NAMALWA (cell line): ENCODE data around the gene DBNDD1.

Experiments used
- DNase-seq: peaks from one replicate; pipeline ENCODE4 v3.0.0-alpha.2; 2015; ENCODE audit warnings: low spot score

Gene DBNDD1

DNA sequence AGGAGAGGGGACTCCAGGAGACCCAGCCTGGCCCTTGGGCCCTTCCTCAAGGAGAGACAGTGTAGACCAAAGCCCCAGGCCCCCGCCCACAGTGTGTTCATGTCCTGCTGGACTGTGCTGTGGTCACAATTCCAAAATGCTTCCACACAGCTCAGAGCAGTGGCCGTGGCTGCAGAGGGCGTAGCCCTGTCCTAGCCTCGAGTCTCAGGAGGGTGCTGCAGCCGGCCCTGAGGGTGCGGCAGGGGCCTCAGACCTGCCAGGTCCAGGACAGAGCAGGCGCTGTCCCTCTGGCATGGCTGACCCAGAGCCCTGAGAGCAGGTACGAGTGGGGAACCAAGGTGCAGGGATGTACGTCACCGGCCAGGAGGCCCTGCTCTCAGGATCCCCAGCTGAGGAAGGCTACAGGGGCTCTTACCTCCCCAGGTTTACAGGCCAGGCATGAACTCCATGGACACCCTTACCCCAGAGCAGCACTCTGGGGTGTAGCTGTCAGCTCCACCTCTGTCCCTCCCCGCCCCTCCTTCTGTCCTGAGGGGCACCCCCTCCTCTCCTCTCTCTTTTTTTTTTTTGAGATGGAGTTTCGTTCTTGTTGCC lies 7.3 kb downstream of the DBNDD1 start:
- no peak for DNase-seq

DNA sequence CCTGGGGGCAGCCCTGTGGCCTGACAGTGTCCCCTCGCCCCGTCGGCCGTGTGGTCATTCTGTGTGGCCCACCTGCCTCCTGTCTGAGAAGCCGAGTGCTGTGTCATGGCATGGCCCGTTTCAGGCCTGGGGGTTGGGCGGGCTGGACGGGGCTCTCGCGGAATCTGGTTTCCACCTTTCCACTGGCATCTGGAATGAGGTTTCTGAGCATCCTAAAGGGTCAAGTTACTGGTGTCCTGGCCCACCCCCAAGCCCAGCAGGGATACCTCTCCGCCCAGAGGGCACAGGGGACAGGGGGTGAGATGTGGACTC lies 7.8 kb downstream of the DBNDD1 start:
- no peak for DNase-seq

DNA sequence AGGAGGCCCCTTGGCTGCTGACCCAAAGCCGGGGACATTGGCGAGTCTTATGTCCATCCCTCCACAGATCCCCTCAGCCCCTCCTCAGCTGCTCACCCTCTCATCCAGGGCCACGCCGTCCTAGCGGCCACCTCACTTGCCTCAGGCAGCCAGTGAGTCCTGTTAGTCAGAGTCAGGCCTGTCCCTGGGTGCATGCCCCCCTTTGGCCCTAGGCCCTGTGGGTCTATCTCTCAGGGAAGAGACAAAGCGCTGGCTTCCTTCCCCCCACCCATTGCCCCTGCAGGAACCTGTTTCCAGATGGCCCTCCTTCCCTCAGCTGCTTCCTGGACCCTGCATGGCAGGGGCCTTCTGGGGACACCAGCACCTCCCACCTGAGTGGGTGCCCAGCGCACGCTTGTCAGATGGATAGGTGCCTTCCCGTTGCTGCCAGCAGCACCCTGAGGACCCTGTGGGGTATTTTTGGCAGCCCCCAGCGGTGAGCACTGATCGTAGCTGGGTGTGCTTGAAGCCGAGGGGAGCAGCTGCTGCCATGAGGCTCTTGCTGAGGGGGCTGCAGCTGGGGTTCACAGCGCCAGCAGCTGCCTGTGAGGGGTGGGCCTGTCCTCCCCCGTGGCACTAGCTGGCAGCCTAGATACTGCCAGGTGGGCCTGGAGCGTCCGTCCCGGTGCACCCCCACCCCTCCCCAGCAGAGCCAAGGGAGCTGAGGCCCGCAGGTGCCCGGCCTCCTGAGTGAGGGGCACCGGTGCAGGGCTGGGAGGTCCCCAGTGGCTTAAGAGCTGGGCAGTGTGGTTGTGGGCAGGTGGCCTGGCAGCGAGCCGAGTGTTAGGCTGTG lies 8.4 kb downstream of the DBNDD1 start:
- peak; percentile 45 for DNase-seq

GRCh38 chr16:90009172-90009899 lies 9.9 kb downstream of the DBNDD1 start:
- DNase-seq, result no peak

GRCh38 chr16:90008708-90009145 lies 10.5 kb downstream of the DBNDD1 start:
- DNase-seq, result peak; percentile 83

DNA sequence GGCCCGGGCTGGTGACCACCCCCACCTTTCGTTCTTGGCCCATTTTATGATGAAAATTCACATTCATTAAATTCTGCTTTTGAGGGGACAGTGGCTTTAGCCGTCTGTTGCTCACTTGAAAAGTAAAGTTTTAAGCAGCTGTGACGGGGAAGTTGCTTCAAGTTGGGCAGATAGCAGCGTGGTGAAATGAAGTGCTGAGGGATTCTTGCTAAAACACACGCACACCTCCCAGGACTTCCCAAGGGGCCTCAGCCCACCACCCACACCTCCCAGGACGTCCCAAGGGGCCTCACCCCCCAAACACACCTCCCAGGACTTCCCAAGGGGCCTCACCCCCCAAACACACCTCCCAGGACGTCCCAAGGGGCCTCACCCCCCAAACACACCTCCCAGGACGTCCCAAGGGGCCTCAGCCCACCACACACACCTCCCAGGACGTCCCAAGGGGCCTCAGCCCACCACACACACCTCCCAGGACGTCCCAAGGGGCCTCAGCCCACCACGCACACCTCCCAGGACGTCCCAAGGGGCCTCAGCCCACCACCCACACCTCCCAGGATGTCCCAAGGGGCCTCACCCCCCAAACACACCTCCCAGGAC lies 11.5 kb downstream of the DBNDD1 start:
- DNase-seq, result peak; percentile 53

- DNase-seq, result no peak
Measured at GRCh38 chr16:90007015-90007414, 12.2 kb downstream of the DBNDD1 start.

DNA sequence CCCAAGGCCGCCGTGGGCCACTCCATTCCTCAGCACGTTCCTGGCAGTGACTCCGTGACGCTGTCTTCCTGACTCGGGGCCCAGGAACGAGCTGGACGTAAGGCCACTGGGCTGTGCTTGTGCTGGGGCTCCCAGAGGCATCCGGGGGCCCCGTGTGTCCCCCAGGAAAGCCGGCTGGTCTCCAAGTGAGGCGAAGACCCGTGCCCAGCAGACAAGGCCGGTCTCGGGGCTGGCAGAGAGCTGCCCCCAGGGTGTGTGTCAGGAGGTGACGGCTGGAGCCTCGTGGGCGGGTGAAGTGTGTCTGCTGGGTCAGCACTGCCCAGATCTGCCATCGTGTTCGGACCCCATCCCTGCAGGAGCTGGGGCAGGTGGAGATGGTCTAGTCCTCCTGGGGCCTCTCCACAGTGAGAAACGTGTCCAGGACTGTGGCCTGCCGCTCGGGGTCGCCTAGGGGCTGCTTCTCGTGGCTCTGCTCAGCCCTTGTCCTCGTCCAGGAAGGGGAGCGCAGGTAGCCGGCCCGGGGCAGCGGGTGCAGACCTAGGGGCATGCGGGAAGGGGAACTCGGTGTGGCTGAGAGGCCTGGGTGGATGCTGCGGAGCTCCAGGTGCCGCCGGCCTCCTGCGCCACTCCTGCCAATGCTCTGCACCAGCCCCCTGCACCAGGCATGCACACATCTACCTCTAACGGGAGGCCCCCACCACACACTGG lies 13.1 kb downstream of the DBNDD1 start:
- no peak for DNase-seq

GRCh38 chr16:90004577-90004976 lies 14.7 kb downstream of the DBNDD1 start:
- DNase-seq, result no peak

- no peak for DNase-seq
Measured at GRCh38 chr16:90002759-90003158, 16.5 kb downstream of the DBNDD1 start.

- no peak for DNase-seq
Measured at GRCh38 chr16:90001761-90002503, 17.3 kb downstream of the DBNDD1 start.

GRCh38 chr16:90000733-90001427 lies 18.4 kb downstream of the DBNDD1 start:
- no peak for DNase-seq

DNA sequence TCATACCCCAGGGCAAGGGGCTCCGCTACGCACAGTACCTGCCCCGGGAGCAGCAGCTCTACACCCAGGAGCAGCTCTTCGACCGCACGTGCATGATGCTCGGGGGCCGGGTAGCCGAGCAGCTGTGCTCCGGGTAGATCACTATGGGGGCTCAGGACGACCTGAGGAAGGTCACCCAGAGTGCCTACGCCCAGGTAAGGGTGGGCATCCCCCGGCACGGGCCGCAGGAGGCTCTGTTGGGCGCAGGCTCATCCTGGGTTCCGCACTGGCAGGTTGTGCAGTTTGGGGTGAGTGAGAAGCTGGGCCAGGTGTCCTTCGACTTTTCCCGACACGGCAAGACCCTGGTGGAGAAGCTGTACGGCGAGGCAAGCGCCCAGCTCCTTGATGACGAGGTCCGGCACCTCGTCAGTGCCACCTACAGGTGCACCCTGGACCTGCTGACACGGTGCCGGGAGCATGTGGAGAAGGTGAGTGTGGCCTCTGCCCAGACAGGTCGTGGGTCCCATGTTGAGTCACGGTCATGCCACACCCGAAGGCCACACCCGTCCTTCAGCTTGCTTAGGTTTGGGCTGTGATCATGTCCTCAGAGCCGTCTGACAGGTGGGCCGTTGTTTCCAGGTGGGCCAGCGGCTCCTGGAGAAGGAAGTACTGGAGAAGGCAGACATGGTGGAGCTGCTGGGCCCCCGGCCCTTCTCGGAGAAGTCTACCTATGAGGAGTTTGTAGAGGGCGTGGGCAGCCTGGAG lies 19.3 kb downstream of the DBNDD1 start:
- no peak for DNase-seq

GRCh38 chr16:89996178-89996489 lies 23.1 kb downstream of the DBNDD1 start:
- DNase-seq, result no peak

DNA sequence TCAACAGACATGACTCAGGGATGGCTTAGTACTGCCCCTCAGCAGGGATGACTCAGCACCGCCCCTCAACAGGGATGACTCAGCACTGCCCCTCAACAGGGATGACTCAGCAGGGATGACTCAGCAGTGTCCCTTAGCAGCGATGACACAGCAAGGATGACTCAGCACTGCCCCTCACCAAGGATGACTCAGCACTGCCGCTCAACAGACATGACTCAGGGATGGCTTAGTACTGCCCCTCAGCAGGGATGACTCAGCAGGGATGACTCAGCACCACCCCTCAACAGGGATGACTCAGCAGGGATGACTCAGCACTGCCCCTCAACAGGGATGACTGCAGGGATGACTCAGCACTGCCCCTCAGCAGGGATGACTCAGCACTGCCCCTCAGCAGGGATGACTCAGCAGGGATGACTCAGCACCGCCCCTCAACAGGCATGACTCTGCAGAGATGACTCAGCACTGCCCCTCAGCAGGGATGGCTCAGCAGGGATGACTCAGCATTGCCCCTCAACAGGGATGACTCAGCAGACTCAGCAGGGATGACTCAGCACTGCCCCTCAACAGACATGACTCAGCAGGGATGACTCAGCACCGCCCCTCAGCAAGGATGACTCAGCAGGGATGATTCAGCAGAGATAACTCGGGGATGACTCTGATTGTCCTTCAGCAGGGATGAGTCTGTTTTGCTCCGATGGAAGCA lies 23.6 kb downstream of the DBNDD1 start:
- DNase-seq, result peak; percentile 59

DNA sequence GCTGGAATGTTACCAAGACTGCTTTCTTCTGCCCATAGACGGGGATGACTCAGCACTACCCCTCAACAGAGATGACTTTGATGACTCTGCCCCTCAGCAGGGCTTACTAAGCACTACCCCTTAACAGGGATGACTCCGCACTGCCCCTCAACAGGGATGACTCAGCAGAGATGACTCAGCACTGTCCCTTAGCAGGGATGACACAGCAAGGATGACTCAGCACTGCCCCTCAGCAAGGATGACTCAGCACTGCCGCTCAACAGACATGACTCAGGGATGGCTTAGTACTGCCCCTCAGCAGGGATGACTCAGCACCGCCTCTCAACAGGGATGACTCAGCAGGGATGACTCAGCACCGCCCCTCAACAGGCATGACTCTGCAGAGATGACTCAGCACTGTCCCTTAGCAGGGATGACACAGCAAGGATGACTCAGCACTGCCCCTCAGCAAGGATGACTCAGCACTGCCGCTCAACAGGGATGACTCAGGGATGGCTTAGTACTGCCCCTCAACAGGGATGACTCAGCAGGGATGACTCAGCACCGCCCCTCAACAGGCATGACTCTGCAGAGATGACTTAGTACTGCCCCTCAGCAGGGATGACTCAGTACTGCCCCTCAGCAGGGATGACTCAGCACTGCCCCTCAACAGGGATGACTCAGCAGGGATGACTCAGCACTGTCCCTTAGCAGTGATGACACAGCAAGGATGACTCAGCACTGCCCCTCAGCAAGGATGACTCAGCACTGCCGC lies 24.4 kb downstream of the DBNDD1 start:
- peak; percentile 60 for DNase-seq

GRCh38 chr16:89994389-89994720 lies 24.9 kb downstream of the DBNDD1 start:
- no peak for DNase-seq

DNA sequence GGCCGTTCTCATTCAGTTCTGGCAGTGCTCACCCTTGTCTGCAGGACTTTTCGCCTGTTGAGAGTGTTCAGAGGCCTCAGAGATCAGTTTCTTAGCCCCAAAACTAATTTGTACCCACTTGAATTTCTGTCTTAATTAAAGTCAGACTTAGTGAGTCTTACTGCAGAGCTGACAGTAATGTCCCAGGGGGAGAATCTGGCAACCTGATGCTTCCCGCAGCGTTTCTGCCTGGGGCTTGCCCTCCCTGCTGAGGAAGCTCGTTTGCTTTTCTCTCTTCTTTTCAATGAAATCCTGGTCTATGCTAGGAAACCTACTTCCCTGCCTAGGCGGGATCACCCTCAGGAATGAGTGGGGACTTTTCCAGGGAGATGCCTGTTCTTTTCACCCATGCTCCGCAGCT lies 25.3 kb downstream of the DBNDD1 start:
- DNase-seq, result no peak

GRCh38 chr16:89993377-89993776 lies 25.9 kb downstream of the DBNDD1 start:
- DNase-seq, result no peak
